ENCODE measurements around the gene LRRC32.

Gene LRRC32

DNA sequence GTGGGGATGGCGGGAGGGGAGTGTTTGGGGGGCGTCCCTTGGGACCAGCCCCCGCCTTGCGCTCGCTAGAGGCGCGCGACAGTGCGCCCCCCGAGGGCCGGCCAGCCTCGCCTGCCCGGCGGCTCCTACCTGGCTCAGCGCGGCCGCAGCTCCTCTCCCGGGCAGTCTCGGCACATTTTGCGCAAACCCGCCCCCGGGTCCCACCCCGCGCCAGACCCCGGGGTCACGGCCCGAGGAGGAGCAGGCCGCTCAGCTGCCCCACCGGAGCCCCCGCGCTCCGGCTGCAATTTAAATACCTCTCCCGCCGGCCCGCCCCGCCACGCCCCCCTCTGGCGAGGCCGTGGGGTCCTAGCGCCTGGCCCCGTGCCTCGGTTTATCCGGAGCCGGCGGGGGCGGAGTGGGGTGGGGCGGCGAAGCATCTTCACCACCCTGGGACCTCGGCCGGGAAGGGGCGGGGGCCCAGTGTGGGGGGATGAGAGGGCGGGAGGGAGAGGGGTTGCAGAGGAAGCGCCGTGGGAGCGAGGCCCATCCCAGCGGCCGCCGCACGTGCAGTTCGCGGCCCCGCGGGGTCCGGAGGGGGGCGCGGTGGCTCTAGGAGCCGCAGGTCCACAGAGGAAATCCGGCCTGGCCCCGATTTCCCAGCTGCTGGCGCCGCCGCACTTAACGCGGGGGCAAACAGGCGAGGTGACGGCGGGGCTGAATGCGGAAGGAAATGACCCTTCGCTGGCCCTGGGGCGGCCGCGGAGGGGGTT is at the start of gene LRRC32:
TSS of gene LRRC32 (minus strand) at position 263 of the 752 bp plus-strand sequence. CDS start 4,793 bp downstream, outside the sequence.
- DNase-seq = peak in 3 of 4 experiments; percentile 32 to 41 (median 33)

- no peak for DNase-seq
These were observed 49.1 kb upstream of the LRRC32 start for GRCh38 chr11:76719686-76720085.

GRCh38 chr11:76719281-76719680 is 48.7 kb upstream of the LRRC32 start:
- DNase-seq = no peak

- DNase-seq = no peak
These were observed 47.3 kb upstream of the LRRC32 start for GRCh38 chr11:76717816-76718215.

- no peak for DNase-seq
These were observed 46.8 kb upstream of the LRRC32 start for GRCh38 chr11:76717369-76717768.

DNA sequence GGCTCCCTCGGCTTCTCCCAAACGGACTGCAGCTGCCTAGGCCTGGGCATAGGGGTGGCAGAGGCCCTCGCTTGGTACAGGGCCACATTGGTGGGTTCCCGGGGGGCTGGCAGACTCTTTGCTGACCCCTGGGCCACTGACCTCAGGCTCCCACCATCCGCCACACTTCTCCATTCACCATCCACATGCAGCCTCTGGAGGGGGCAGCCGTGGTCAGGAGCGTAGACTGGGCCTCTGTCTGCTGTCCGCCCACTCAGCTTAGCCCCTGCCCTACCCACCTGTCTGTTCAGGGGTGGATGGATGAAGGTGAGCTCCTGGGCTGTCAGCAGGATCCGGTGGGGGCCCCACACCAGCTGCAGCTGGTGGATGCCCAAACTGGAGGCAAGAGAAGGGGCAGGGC is 45.7 kb upstream of the LRRC32 start:
- DNase-seq = no peak

DNA sequence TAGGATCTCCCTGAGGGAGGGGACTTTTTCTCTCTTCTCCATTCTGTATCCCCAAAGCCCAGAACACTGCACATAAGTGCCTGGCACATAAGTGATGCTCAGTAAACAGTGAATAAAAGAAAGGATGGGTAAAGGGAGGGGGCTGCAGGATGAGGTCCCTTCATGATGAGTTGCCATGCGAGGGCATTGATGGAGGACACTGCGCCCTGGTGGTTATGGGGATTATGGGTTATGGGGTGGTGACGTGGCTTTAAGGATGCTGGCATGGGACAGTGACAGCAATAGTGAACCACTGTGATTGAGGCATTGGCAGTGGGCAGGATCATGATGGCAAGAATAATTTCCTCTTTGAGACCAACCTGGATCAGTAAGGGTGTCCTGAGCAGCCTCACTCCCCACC is 43.9 kb upstream of the LRRC32 start:
- DNase-seq = no peak

DNA sequence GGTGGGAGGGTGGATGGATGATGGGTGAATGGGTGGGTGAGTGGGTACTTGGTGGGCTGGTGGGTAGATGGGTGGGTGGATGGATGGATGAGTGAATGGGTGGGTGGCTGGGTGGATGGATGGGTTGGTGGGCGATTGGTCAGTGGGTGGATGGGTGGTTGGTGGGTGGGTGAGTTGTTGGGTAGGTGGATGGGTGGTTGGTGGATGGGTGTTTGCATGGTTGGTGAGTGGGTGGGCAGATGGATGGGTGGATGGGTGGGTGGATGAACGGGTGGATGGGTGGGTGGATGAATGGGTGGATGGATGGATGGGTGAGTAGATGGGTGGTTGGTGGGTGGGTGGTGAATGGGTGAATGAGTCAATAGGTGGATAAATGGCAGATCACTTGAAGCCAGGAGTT is 43.0 kb upstream of the LRRC32 start:
- no peak for DNase-seq

- no peak for DNase-seq
These were observed 41.6 kb upstream of the LRRC32 start for GRCh38 chr11:76712125-76712524.

- DNase-seq = no peak
These were observed 39.2 kb upstream of the LRRC32 start for GRCh38 chr11:76709756-76710155.

- no peak for DNase-seq
These were observed 38.6 kb upstream of the LRRC32 start for GRCh38 chr11:76708972-76709660.

GRCh38 chr11:76707293-76707825 is 36.8 kb upstream of the LRRC32 start:
- no peak for DNase-seq

- no peak for DNase-seq
These were observed 36.1 kb upstream of the LRRC32 start for GRCh38 chr11:76706667-76707066.

- DNase-seq = no peak
These were observed 35.3 kb upstream of the LRRC32 start for GRCh38 chr11:76705826-76706225.

DNA sequence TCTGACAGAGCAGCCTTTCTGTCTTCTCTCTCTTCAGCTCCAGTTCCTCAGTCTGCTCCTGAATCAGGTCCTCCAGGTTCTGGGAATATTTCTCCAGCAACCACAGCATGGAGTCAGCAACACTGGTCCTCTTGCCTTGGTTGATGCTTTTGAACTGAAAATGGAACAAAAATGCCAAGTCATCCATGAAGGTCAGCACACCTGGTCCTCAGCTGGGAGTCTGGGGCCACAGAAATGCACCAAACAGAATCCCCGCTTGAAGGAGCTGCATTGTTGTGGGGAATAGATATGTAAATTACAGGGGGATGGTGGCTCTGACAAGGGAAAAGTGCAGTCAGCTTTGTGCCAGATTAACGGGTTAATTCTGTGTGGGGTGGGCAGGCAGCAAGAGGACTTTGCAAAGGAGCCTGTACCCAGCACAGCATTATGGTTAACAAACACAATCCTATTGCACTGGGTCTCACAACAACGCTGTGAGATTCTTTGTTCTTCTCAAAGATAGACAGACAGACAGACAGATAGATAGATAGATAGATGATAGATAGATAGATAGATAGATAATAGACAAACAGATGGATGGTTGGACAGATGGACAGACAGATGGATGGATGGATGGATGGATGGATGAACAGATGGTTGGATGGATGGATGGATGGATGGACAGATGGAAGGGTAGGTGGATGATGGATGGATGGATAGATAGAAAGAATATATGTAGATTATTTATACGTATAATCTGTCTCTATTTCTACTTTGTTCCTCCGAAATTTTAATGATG is 33.8 kb upstream of the LRRC32 start:
- DNase-seq = no peak

DNA sequence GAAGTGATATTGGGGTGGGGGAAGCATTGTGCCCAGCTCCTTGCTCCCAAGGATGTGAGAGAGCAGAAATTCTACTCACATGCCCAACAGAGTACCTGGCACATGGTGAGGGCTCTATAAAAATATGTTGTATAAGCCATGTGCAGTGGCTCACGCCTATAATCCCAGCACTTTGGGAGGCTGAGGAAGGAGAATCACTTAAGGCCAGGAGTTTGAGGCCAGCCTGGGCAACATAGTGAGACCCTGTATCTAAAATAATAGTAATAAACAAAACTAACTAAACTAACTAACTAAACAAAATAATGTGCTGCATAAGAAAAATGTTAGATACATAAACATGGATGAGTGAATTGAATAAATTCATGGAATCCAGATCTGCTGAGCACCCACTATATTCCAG is 33.2 kb upstream of the LRRC32 start:
- no peak for DNase-seq

DNA sequence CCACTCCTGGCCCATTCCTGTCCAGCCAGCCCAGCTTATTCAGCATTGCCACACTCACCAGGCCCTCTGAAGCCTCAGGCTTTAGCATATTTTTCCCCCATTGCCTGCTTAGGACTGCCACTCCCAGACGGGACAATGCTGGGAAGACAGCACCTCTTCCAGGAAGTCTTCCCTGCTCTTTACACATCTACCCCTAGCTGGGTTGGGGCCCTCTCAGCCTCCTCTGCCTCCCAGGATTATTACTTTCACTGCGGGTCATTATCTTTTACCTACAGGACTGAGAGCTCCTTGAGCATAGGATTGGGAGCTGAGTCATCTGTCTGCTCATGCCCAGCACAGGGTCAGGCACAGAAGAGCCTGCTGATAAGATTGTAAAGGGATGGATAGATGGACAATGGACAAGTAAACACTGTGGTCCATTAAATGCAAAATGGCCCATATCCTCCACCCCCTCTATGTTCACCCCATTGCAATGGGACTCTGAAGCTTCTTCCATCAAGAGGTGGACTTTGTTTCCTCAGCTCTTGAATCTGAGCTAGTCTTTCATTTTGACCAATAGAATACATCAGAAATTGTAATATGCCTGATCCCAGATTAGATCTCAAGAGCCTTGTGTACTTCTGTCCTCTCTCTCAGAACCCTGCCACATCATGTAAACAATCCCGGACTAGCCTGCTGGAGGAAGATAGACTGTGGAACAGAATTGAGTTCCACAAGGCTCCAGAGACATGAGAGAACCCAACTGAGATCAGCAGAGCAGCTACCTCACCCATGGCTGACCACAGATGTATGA is 32.0 kb upstream of the LRRC32 start:
- DNase-seq = no peak

- DNase-seq = no peak
These were observed 30.9 kb upstream of the LRRC32 start for GRCh38 chr11:76701294-76702040.

DNA sequence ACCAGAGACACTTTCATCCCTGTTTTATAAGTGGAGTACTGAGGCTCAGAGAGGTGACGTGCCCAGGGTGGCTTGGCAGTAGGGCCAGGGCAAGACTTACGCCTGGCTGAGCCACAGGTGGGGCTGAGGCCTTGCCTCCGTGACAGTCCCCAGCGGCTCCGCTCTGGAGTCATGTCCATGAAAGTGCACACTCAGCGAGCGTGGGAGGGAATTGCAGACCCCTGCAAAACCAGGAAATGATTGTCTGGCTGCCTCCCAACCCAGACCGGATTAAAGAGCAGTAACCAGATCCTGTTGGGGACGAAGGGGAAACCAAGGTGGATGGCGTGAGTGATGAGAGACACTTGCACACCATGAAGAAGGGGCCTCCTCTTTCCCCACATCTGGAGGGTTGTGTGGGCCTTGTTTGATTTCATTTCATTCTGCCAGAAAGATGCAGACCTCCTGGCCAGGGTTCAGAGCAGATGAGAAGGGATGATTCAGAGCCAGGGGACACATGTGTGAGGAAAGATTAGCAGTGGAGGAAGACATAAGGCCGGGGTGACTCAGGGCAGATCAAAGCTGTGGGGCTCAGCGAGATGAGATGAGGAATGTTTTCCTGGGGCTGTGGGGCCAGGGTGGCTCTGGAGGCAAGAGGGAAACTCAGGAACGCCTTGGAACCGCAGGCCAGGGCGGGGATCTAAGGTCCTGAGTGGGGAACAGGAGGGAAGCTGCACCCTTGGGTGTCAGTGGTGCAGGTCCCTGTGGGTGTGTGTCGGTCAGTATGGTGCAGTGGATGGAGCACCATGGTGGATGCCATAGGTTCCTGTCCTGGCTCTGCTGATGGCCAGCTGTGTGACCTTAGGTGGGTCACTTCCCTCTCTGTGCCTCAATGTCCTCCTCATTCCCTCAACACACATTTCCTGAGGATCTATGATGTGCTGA is 29.9 kb upstream of the LRRC32 start:
- no peak for DNase-seq

DNA sequence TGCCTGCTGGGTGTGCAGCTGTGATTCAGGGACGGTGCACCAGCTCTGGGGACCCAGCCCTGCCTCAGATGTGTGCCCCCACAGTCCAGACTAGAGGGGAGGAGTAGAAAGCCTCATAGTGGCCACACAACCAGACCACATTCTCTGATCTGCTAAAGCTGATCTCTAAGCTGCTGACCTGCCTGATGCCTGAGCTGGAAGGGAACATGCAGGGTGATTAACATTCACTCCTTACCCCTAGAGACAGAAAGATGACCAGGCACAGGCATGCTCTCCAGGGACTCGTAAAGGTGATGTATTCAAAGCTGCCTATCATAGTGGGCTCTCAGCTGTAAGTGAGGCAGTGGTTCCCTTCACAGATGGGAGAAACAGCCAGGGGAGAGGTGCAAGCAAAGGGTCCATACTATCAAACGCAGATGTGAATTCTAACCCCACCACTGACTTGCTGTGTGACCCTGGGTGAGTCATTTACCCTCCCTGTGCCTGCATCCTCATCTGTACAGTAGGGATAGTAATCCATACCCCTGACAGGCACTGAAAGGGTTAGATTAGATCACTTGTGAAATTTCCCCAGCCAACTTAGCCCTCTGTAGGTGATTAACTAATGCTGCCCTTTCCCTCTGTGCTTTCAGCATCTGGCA is 29.0 kb upstream of the LRRC32 start:
- DNase-seq = no peak

Measured in activated CD4-positive, CD25-positive, alpha-beta regulatory T cell (primary cell).